Stomach (tissue), 4 donors: Measurements from ENCODE around the gene LYSMD2.

ENCODE experiments used
- POLR2A ChIP-seq, 4 donors: fragments of 450-650 bp; IDR thresholded peaks; one replicate each; pipeline ENCODE4 v1.6.1; 2016; ENCODE audit warnings: antibody characterized with exemption in 4 of 4, control low read depth in 2 of 4, mild to moderate bottlenecking in 1 of 4, moderate library complexity in 1 of 4
- POLR2AphosphoS5 ChIP-seq, 3 donors: sonication (generic); formaldehyde crosslinking; IDR thresholded peaks; one replicate each; pipeline ENCODE4 v1.6.1; 2016; ENCODE audit warnings: antibody characterized with exemption in 3 of 3
- TF ChIP-seq, protein P1 (sequence below), 7 experiments: fragments of 450-650 bp in 4 of 7; fragments of 200-600 bp in 3 of 7; sonication (generic) in 3 of 7; IDR thresholded peaks; one replicate each; pipeline ENCODE4 v1.5.1; 2016 to 2019; ENCODE audit warnings: antibody characterized with exemption in 7 of 7, control low read depth in 2 of 7, mild to moderate bottlenecking in 1 of 7

DNA sequence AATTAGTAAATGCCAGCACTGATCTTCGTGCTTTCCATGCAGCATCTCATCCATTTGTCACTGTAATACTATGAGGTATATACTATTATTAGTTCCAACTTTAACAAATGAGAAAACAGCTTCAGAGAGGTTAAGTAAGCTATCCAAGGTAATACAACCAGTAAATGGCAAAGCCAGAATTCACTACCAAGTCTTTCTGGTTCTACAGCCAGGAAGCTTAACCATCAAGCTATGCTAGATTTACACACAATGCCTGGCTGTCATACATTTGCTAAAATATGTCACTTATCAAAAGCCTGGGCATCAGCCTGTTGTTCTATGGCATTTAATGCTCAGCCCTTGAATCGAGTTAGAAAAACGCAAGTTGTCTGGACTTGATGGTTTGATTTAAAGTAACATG lies 46.5 kb upstream of the LYSMD2 start:
- TF ChIP-seq POLR2A (IDR thresholded peaks at IDR 0.05) (no peak), POLR2AphosphoS5 (IDR thresholded peaks at IDR 0.05) (no peak)
- TF ChIP-seq, protein P1, sequence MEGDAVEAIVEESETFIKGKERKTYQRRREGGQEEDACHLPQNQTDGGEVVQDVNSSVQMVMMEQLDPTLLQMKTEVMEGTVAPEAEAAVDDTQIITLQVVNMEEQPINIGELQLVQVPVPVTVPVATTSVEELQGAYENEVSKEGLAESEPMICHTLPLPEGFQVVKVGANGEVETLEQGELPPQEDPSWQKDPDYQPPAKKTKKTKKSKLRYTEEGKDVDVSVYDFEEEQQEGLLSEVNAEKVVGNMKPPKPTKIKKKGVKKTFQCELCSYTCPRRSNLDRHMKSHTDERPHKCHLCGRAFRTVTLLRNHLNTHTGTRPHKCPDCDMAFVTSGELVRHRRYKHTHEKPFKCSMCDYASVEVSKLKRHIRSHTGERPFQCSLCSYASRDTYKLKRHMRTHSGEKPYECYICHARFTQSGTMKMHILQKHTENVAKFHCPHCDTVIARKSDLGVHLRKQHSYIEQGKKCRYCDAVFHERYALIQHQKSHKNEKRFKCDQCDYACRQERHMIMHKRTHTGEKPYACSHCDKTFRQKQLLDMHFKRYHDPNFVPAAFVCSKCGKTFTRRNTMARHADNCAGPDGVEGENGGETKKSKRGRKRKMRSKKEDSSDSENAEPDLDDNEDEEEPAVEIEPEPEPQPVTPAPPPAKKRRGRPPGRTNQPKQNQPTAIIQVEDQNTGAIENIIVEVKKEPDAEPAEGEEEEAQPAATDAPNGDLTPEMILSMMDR (IDR thresholded peaks at IDR 0.05), result no peak
